HCEC 1CT (cell line): Measurements from ENCODE around the gene TMCC2.

Source experiments
- DNase-seq: peaks from one replicate; pipeline ENCODE4 v3.0.0-alpha.2; 2017

Gene TMCC2

GRCh38 chr1:205309741-205310140, 82.0 kb downstream of the TMCC2 start:
- DNase-seq = no peak

GRCh38 chr1:205310976-205311704, 83.4 kb downstream of the TMCC2 start:
- DNase-seq = no peak

GRCh38 chr1:205312866-205313562, 85.3 kb downstream of the TMCC2 start:
- DNase-seq = no peak

GRCh38 chr1:205313563-205314308, 86.0 kb downstream of the TMCC2 start:
- DNase-seq = peak; percentile 61

GRCh38 chr1:205315008-205315618, 87.4 kb downstream of the TMCC2 start:
- DNase-seq = no peak

- no peak for DNase-seq
Measured at GRCh38 chr1:205316161-205316566, 88.4 kb downstream of the TMCC2 start.

- no peak for DNase-seq
Measured at GRCh38 chr1:205317311-205317917, 89.7 kb downstream of the TMCC2 start.

- DNase-seq = no peak
Measured at GRCh38 chr1:205318231-205318991, 90.7 kb downstream of the TMCC2 start.

GRCh38 chr1:205319081-205320018, 91.6 kb downstream of the TMCC2 start:
- DNase-seq = peak; percentile 68

- peak; percentile 85 for DNase-seq
Measured at GRCh38 chr1:205321162-205321958, 93.6 kb downstream of the TMCC2 start, which contains the start of gene NUAK2. Gene NUAK2, minus strand, starts transcription at chr1:205321745. Its CDS starts 117 bp downstream, at chr1:205321628.

- no peak for DNase-seq
Measured at GRCh38 chr1:205321959-205322283, 94.2 kb downstream of the TMCC2 start.
